HUES6 (cell line): ENCODE data around the gene ENO1.

Experiments
- H3K27ac ChIP-seq: 2 replicates; pipeline ENCODE4 v1.7.0; 2013; ENCODE audit warnings: low read depth, mild to moderate bottlenecking, low read length, inconsistent platforms
- H3K27me3 ChIP-seq: 2 replicates; pipeline ENCODE4 v1.6.1; 2013; ENCODE audit warnings: low read length; ENCODE audit not compliant: control insufficient read depth, insufficient read depth
- H3K36me3 ChIP-seq: 2 replicates; pipeline ENCODE4 v1.6.1; 2013; ENCODE audit warnings: low read length; ENCODE audit not compliant: control insufficient read depth, insufficient read depth
- H3K4me1 ChIP-seq: 2 replicates; pipeline ENCODE4 v1.6.1; 2013; ENCODE audit warnings: low read length; ENCODE audit not compliant: control insufficient read depth, insufficient read depth
- H3K4me3 ChIP-seq: 2 replicates; pipeline ENCODE4 v1.5.1; 2013; ENCODE audit warnings: low read depth, low read length
- H3K9ac ChIP-seq: one replicate; pipeline ENCODE4 v1.6.1; 2013; ENCODE audit warnings: mild to moderate bottlenecking, low read length
- H3K9me3 ChIP-seq: 2 replicates; pipeline ENCODE4 v1.6.1; 2013; ENCODE audit warnings: low read depth, low read length; ENCODE audit not compliant: control insufficient read depth, insufficient read depth

The ENO1 gene

DNA sequence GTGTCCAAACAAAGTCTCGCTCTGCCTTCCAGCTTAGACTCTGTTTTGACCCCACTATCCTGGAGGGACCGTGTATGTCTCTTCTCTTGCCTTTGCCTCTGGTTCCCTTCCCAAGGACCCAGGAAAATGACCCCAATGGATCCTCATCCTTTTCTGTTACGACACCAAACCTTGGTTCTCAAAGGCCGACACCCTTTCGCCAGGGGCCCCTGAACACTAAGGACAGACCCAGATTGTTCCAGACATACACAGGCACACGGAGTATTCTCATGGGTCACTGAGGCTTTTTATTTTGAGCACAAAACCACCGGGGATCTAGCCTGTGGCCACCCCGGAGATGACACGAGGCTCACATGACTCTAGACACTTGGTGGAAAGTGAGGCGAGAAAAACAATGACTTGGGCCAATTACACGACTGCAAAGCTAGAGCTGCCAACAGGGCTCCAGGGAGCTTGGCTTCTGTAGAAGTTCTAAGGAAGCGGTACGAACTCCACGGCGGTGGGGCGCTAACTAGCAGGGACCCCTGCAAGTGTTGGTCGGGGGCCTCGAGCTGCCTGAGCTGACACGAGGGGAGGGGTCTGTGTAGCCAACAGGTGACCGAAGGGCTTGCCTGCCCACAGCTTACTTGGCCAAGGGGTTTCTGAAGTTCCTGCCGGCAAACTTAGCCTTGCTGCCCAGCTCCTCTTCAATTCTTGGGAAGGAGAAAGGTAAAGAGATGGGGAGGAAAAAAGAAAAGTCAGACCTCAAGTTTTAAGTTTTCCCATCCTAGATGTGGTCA, 17.6 kb downstream of the ENO1 start:
- H3K4me3 ChIP-seq, result no peak overlapping the region
- no peak overlapping the region for H3K9ac ChIP-seq
- H3K36me3 ChIP-seq, result peaks cover 95% of the 10 kb centered on the region
- H3K4me1 ChIP-seq, result peaks cover 18% of the 10 kb centered on the region; the same call in 1 of the 2 replicates
- H3K9me3 ChIP-seq, result no peaks in the 10 kb centered on the region
- H3K27me3 ChIP-seq, result no peaks in the 10 kb centered on the region
- H3K27ac ChIP-seq, result no peak overlapping the region

DNA sequence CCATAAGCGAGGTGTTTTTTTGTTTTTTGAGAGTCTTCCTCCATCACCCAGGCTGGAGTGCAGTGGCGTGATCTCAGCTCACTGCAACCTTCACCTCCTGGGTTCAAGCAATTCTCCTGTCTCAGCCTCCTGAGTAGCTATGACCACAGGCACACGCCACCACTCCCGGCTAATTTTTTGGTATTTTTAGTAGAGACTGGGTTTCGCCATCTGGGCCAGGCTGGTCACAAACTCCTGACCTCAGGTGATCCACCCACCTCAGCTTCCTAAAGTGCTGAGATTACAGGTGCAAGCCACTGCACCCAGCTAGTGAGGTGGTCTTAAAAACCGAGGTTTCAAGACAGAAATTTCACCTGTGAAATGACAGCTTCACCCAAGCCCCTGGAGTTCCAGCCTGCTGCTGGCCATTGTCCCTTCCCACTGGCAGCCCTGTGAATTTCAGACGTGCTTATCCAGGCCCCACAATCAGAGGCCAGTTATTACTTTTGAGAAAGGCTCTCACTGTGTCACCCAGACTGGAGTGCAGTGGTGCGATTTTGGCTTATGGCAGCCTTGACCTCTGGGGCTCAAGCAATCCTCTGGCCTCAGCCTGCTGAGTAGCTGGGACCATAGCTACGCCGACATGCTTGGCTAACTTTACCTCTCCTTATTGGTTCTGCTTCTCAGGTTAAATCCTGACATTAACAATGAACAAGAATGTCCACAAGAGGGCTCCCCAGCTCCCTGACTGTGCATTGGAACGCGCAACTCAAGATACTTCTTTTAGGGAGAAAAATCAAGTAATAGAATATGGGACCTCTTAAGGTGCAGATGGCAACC, 19.4 kb downstream of the ENO1 start:
- no peaks in the 10 kb centered on the region for H3K27me3 ChIP-seq
- peaks cover 13% of the 10 kb centered on the region; the same call in 1 of the 2 replicates for H3K4me1 ChIP-seq
- peaks cover 77% of the 10 kb centered on the region for H3K36me3 ChIP-seq
- H3K9me3 ChIP-seq, result no peaks in the 10 kb centered on the region
- no peak overlapping the region for H3K27ac ChIP-seq
- no peak overlapping the region for H3K4me3 ChIP-seq
- H3K9ac ChIP-seq, result no peak overlapping the region

- Histone ChIP-seq H3K36me3 (peaks cover 68% of the 10 kb centered on the region), H3K9me3 (no peaks in the 10 kb centered on the region), H3K4me1 (peaks cover 13% of the 10 kb centered on the region; the same call in 1 of the 2 replicates), H3K9ac (no peak overlapping the region), H3K27ac (no peak overlapping the region), H3K4me3 (no peak overlapping the region), H3K27me3 (no peaks in the 10 kb centered on the region)
These were observed 20.3 kb downstream of the ENO1 start for GRCh38 chr1:8858112-8858668.

- no peak overlapping the region for H3K4me3 ChIP-seq
- H3K36me3 ChIP-seq, result peaks cover 55% of the 10 kb centered on the region
- H3K27ac ChIP-seq, result no peak overlapping the region
- H3K9ac ChIP-seq, result no peak overlapping the region
- peaks cover 13% of the 10 kb centered on the region; the same call in 1 of the 2 replicates for H3K4me1 ChIP-seq
- no peaks in the 10 kb centered on the region for H3K9me3 ChIP-seq
- H3K27me3 ChIP-seq, result no peaks in the 10 kb centered on the region
These were observed 21.6 kb downstream of the ENO1 start for GRCh38 chr1:8856689-8857412.

- H3K4me3 ChIP-seq, result no peak overlapping the region
- H3K36me3 ChIP-seq, result peaks cover 30% of the 10 kb centered on the region
- H3K9ac ChIP-seq, result no peak overlapping the region
- H3K27me3 ChIP-seq, result no peaks in the 10 kb centered on the region
- no peak overlapping the region for H3K27ac ChIP-seq
- H3K4me1 ChIP-seq, result peaks cover 12% of the 10 kb centered on the region; the same call in 1 of the 2 replicates
- no peaks in the 10 kb centered on the region for H3K9me3 ChIP-seq
These were observed 24.2 kb downstream of the ENO1 start for GRCh38 chr1:8854240-8854639.

GRCh38 chr1:8851060-8851459, 27.4 kb downstream of the ENO1 start:
- Histone ChIP-seq H3K9ac (no peak overlapping the region), H3K27me3 (no peaks in the 10 kb centered on the region), H3K9me3 (no peaks in the 10 kb centered on the region), H3K4me3 (no peak overlapping the region), H3K36me3 (no peaks in the 10 kb centered on the region), H3K4me1 (peaks cover 3% of the 10 kb centered on the region), H3K27ac (no peak overlapping the region)

GRCh38 chr1:8848663-8849386, 29.7 kb downstream of the ENO1 start:
- Histone ChIP-seq H3K4me3 (no peak overlapping the region), H3K9ac (no peak overlapping the region), H3K27ac (no peak overlapping the region), H3K4me1 (peaks cover 3% of the 10 kb centered on the region), H3K27me3 (no peaks in the 10 kb centered on the region), H3K36me3 (no peaks in the 10 kb centered on the region), H3K9me3 (no peaks in the 10 kb centered on the region)

DNA sequence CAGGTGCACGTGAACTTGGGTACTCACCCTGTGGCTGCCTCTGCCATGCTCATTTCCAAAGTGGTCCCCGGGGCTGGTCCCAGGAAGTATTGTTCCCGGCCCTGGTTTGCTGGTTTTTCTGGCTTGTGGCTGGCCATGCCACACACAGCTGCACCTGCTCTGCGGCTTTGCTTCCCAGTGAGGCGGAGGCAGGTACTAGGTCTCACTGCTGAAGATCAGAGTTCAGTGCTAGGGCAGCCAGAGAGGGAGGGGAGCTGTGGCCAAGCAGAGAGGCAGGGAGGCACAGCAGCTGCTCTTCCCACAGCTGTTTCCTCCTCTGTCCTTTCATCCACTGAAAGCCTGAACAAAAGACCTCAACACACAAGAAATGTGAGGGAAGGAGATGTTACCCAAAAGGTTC, 30.5 kb downstream of the ENO1 start:
- Histone ChIP-seq H3K9me3 (no peaks in the 10 kb centered on the region), H3K36me3 (no peaks in the 10 kb centered on the region), H3K4me3 (no peak overlapping the region), H3K9ac (no peak overlapping the region), H3K27ac (no peak overlapping the region), H3K4me1 (peaks cover 3% of the 10 kb centered on the region), H3K27me3 (no peaks in the 10 kb centered on the region)

- no peak overlapping the region for H3K9ac ChIP-seq
- no peak overlapping the region for H3K27ac ChIP-seq
- H3K36me3 ChIP-seq, result no peaks in the 10 kb centered on the region
- peaks cover 3% of the 10 kb centered on the region for H3K4me1 ChIP-seq
- no peaks in the 10 kb centered on the region for H3K27me3 ChIP-seq
- H3K4me3 ChIP-seq, result no peak overlapping the region
- peaks cover 2% of the 10 kb centered on the region; the same call in 1 of the 2 replicates for H3K9me3 ChIP-seq
These were observed 32.2 kb downstream of the ENO1 start for GRCh38 chr1:8846263-8846662.
